Panc1 (cell line): Measurements from ENCODE around the gene DCHS1.

Experiments
- CTCF ChIP-seq: fragments of 450-650 bp; IDR thresholded peaks from 2 replicates; pipeline ENCODE4 v1.5.1; 2017; ENCODE audit warnings: mild to moderate bottlenecking
- POLR2AphosphoS5 ChIP-seq: IDR thresholded peaks from 2 replicates; pipeline ENCODE4 v1.6.1; 2012; ENCODE audit warnings: mild to moderate bottlenecking, low read depth, low read length, moderate library complexity
- TCF7L2 ChIP-seq: IDR thresholded peaks from 2 replicates; pipeline ENCODE4 v1.6.1; 2011; ENCODE audit warnings: mild to moderate bottlenecking, low read depth, low read length, inconsistent platforms

- TF ChIP-seq CTCF (no peak), POLR2AphosphoS5 (no peak), TCF7L2 (no peak)
Measured at GRCh38 chr11:6650980-6651379, 4.6 kb downstream of the DCHS1 start.
